Prostate gland (tissue), 2 donors: ENCODE measurements around the gene PPP2R5D.

ENCODE experiments used
- CTCF ChIP-seq, 4 experiments: fragments of 200-600 bp in 2 of 4; fragments of 450-650 bp in 2 of 4; sonication (generic) in 2 of 4; IDR thresholded peaks; 1 replicate in 3 of 4; 2 replicates in 1 of 4; pipeline ENCODE4 v1.5.1; 2016 to 2019; ENCODE audit warnings: antibody characterized with exemption in 4 of 4, mild to moderate bottlenecking in 2 of 4, moderate library complexity in 2 of 4
- POLR2A ChIP-seq: fragments of 450-650 bp; IDR thresholded peaks from one replicate; pipeline ENCODE4 v1.6.1; 2016; ENCODE audit warnings: antibody characterized with exemption, mild to moderate bottlenecking
- POLR2AphosphoS5 ChIP-seq: sonication (generic); formaldehyde crosslinking; IDR thresholded peaks from one replicate; pipeline ENCODE4 v1.6.1; 2017; ENCODE audit warnings: antibody characterized with exemption

GRCh38 chr6:42978487-42978838 lies 5.9 kb upstream of the PPP2R5D start:
- TF ChIP-seq CTCF (IDR thresholded peaks at IDR 0.05) = no peak
- TF ChIP-seq POLR2A = no peak
- TF ChIP-seq POLR2AphosphoS5 = no peak
